ENCODE data around the gene NFIL3.

DNA sequence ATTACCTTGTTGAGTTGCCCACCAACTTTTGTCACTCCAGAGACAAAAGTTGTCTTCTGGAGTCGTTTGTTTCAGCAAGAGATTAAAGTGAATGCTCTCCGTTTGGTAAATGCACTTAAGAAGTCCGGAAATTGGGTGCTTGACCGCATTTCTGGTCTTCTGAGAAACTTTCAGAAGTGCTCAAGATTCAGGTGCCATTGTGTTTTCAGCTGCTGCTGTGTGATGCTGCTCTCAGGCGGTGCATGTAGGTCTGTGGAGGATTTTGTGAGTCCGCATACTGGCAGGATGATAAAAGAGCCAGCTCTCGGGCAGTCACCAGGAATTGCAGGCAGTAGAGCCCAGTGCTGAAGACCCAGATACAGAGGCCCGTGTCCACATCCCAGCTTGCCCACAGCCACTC is 5.9 kb upstream of the NFIL3 start:
- TF ChIP-seq, protein P1, sequence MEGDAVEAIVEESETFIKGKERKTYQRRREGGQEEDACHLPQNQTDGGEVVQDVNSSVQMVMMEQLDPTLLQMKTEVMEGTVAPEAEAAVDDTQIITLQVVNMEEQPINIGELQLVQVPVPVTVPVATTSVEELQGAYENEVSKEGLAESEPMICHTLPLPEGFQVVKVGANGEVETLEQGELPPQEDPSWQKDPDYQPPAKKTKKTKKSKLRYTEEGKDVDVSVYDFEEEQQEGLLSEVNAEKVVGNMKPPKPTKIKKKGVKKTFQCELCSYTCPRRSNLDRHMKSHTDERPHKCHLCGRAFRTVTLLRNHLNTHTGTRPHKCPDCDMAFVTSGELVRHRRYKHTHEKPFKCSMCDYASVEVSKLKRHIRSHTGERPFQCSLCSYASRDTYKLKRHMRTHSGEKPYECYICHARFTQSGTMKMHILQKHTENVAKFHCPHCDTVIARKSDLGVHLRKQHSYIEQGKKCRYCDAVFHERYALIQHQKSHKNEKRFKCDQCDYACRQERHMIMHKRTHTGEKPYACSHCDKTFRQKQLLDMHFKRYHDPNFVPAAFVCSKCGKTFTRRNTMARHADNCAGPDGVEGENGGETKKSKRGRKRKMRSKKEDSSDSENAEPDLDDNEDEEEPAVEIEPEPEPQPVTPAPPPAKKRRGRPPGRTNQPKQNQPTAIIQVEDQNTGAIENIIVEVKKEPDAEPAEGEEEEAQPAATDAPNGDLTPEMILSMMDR (IDR thresholded peaks at IDR 0.05), result no peak
- TF ChIP-seq EZH2 (IDR thresholded peaks at IDR 0.05; ENCODE audit: borderline replicate concordance, insufficient read depth, low read depth, low read length, poor library complexity, severe bottlenecking), result no peak
